PC-9 (cell line): ENCODE measurements around the gene MYB. TPM values are rescaled to one million over a fixed set of nuclear protein-coding genes. Genes with fewer than 3 reads are reported as not detected.

Source experiments
- BruUV-seq: library from RNA; stranded (reverse); fragments of 400-500 nt; replicated peaks from 2 replicates; lab custom pipeline; 2021; lab: Mats Ljungman, UMichigan
- CTCF ChIA-PET: fragments of 300-600 bp; sonication (Branson Sonifier 250); formaldehyde crosslinking; loops from one replicate; lab custom pipeline; 2022; ENCODE audit warnings: antibody characterized with exemption; lab: Charles Lee
- POLR2A ChIA-PET: fragments of 300-600 bp; sonication (Branson Sonifier 250); formaldehyde crosslinking; loops from one replicate; lab custom pipeline; 2022; ENCODE audit warnings: antibody characterized with exemption; ENCODE audit not compliant: unreplicated experiment; lab: Charles Lee
- DNase-seq, 2 experiments: peaks; one replicate each; pipeline versions ENCODE4 v3.0.0 to v3.0.0-alpha.2; 2015 to 2022; ENCODE audit warnings: mixed read lengths in 1 of 2
- H2AFZ ChIP-seq: fragments of 200-600 bp; sonication (generic); 2 replicates; pipeline ENCODE4 v1.8.1; 2017; ENCODE audit warnings: antibody characterized with exemption
- H3F3A ChIP-seq: fragments of 200-600 bp; sonication (generic); 2 replicates; pipeline ENCODE4 v1.8.1; 2017; ENCODE audit warnings: antibody characterized with exemption, mild to moderate bottlenecking, low read depth; ENCODE audit not compliant: insufficient read depth
- H3K27ac ChIP-seq: fragments of 200-600 bp; sonication (generic); 2 replicates; pipeline ENCODE4 v1.6.1; 2016; ENCODE audit warnings: mixed run types
- H3K27me3 ChIP-seq: fragments of 200-600 bp; sonication (generic); 2 replicates; pipeline ENCODE4 v1.6.1; 2016; ENCODE audit warnings: low read depth, mixed run types; ENCODE audit not compliant: insufficient read depth
- H3K36me3 ChIP-seq: fragments of 200-600 bp; sonication (generic); 2 replicates; pipeline ENCODE4 v1.6.1; 2016; ENCODE audit warnings: low read depth, mixed run types
- H3K4me1 ChIP-seq: fragments of 200-600 bp; sonication (generic); replicated peaks from 2 replicates; pipeline ENCODE4 v1.6.1; 2016; ENCODE audit warnings: mixed run types; ENCODE audit not compliant: insufficient read depth
- H3K4me2 ChIP-seq: fragments of 200-600 bp; sonication (generic); 2 replicates; pipeline ENCODE4 v1.6.1; 2017; ENCODE audit warnings: mixed run types
- H3K4me3 ChIP-seq: fragments of 200-600 bp; sonication (generic); 2 replicates; pipeline ENCODE4 v1.6.1; 2016; ENCODE audit warnings: mixed run types
- H3K79me2 ChIP-seq: fragments of 200-600 bp; sonication (generic); 2 replicates; pipeline ENCODE4 v1.6.1; 2017; ENCODE audit warnings: low read depth, mixed run types
- H3K9me2 ChIP-seq: fragments of 200-600 bp; sonication (generic); 2 replicates; pipeline ENCODE4 v1.8.1; 2017; ENCODE audit warnings: mild to moderate bottlenecking; ENCODE audit not compliant: insufficient read depth
- H3K9me3 ChIP-seq: fragments of 200-600 bp; sonication (generic); 2 replicates; pipeline ENCODE4 v1.8.1; 2016; ENCODE audit warnings: low read depth; ENCODE audit not compliant: insufficient read depth
- H4K20me1 ChIP-seq: fragments of 200-600 bp; sonication (generic); 2 replicates; pipeline ENCODE4 v1.8.1; 2017; ENCODE audit not compliant: insufficient read depth
- CTCF ChIP-seq: fragments of 200-600 bp; sonication (generic); conservative IDR thresholded peaks from 2 replicates; pipeline ENCODE4 v1.6.1; 2017; ENCODE audit warnings: mixed run types, antibody characterized with exemption, mild to moderate bottlenecking, moderate library complexity
- EZH2 ChIP-seq: fragments of 200-600 bp; sonication (generic); IDR thresholded peaks from 2 replicates; pipeline ENCODE4 v1.8.0; 2017; ENCODE audit warnings: antibody characterized with exemption, low read depth
- intact Hi-C: fragments of 100-400 bp; cut with micrococcal nuclease; formaldehyde crosslinking; loops from one replicate; pipeline ENCODE4 v1.10.0; 2022; ENCODE audit not compliant: unreplicated experiment
- total RNA-seq: library from RNA; stranded (reverse); gene quantifications from 2 replicates; pipeline ENCODE4 v1.2.3, GENCODE V29; 2021

Gene MYB
- total RNA-seq, 1 experiment from 2014 or later = 1.8 TPM

GRCh38 chr6:135236319-135236718 is 55.2 kb downstream of the MYB start:
- no peaks in the 10 kb centered on the region for H4K20me1 ChIP-seq
- no peak overlapping the region for H3K4me3 ChIP-seq
- intact Hi-C loops = no loop called here
- H3K4me1 ChIP-seq = no peaks in the 10 kb centered on the region
- H3K27ac ChIP-seq = no peak overlapping the region
- peaks cover 58% of the 10 kb centered on the region for H3K27me3 ChIP-seq
- H3K79me2 ChIP-seq = no peaks in the 10 kb centered on the region
- no peaks in the 10 kb centered on the region for H3F3A ChIP-seq
- no peak overlapping the region for H3K4me2 ChIP-seq
- DNase-seq = no peak
- CTCF ChIA-PET = no interaction called here
- no peaks in the 10 kb centered on the region for H3K9me2 ChIP-seq
- H2AFZ ChIP-seq = no peak overlapping the region
- no peak for TF ChIP-seq CTCF
- no peak for TF ChIP-seq EZH2
- BruUV-seq = no TSS peak
- H3K9me3 ChIP-seq = no peaks in the 10 kb centered on the region
- POLR2A ChIA-PET = no interaction called here
- no peaks in the 10 kb centered on the region for H3K36me3 ChIP-seq

GRCh38 chr6:135236732-135237131 is 55.6 kb downstream of the MYB start:
- H3F3A ChIP-seq = no peaks in the 10 kb centered on the region
- H3K27ac ChIP-seq = no peak overlapping the region
- no peaks in the 10 kb centered on the region for H3K79me2 ChIP-seq
- POLR2A ChIA-PET = interaction anchor here (0.6 kb wide), 1 partner anchor 46 kb away, joined by 4 read pairs; no protein-coding TSS in a partner anchor
- CTCF ChIA-PET = no interaction called here
- intact Hi-C loops = no loop called here
- no peaks in the 10 kb centered on the region for H3K4me1 ChIP-seq
- TF ChIP-seq EZH2 (no peak), CTCF (no peak)
- no peak overlapping the region for H3K4me2 ChIP-seq
- no peaks in the 10 kb centered on the region for H3K36me3 ChIP-seq
- H3K9me3 ChIP-seq = no peaks in the 10 kb centered on the region
- H2AFZ ChIP-seq = no peak overlapping the region
- H3K4me3 ChIP-seq = no peak overlapping the region
- no peaks in the 10 kb centered on the region for H3K9me2 ChIP-seq
- no peak for DNase-seq
- peaks cover 58% of the 10 kb centered on the region for H3K27me3 ChIP-seq
- no TSS peak for BruUV-seq
- H4K20me1 ChIP-seq = no peaks in the 10 kb centered on the region

DNA sequence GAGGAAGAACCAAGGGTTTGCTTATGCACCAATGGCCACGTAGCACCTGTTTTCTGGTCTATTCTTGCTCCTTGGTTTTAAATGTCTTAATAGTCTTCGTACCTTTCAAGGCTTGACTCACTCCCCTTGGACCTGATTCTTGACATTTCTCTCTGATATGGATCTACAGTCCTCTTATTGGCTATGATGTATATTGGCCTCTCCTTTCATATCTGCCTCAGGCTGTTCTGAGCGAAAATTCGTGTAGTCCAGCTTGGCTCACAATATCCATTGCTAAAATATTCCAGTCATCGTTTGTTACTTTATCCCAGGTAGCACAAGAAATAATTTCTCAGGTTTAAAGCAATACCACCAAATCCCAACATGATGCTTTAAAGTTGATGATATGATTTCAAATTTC is 59.6 kb downstream of the MYB start:
- H3K4me1 ChIP-seq = no peaks in the 10 kb centered on the region; the same call in 1 of the 2 replicates
- H3K9me3 ChIP-seq = no peaks in the 10 kb centered on the region
- no peak for DNase-seq
- no peaks in the 10 kb centered on the region for H3K36me3 ChIP-seq
- no peaks in the 10 kb centered on the region for H3F3A ChIP-seq
- no peak overlapping the region for H3K27ac ChIP-seq
- ChIA-PET POLR2A (no interaction called here), CTCF (no interaction called here)
- H3K4me3 ChIP-seq = no peak overlapping the region
- no TSS peak for BruUV-seq
- peaks cover 63% of the 10 kb centered on the region for H3K27me3 ChIP-seq
- no peak for TF ChIP-seq CTCF
- TF ChIP-seq EZH2 = no peak
- no peak overlapping the region for H2AFZ ChIP-seq
- H3K9me2 ChIP-seq = no peaks in the 10 kb centered on the region
- H4K20me1 ChIP-seq = no peaks in the 10 kb centered on the region
- no peaks in the 10 kb centered on the region for H3K79me2 ChIP-seq
- H3K4me2 ChIP-seq = no peak overlapping the region
- intact Hi-C loops = no loop called here
